NCI-H2029 treated with DMSO at 0.1 percent for 48 hours (cell line): Measurements from ENCODE around the gene CBLC.
"Not testable (repeated sequence)": the region's sequence is repeated elsewhere in the genome, so short reads cannot be mapped to it uniquely, and the experiment has no call there.

Source experiments
- DNase-seq: peaks from one replicate; lab custom pipeline; 2025; lab: John Stamatoyannopoulos, UW

The CBLC gene

DNA sequence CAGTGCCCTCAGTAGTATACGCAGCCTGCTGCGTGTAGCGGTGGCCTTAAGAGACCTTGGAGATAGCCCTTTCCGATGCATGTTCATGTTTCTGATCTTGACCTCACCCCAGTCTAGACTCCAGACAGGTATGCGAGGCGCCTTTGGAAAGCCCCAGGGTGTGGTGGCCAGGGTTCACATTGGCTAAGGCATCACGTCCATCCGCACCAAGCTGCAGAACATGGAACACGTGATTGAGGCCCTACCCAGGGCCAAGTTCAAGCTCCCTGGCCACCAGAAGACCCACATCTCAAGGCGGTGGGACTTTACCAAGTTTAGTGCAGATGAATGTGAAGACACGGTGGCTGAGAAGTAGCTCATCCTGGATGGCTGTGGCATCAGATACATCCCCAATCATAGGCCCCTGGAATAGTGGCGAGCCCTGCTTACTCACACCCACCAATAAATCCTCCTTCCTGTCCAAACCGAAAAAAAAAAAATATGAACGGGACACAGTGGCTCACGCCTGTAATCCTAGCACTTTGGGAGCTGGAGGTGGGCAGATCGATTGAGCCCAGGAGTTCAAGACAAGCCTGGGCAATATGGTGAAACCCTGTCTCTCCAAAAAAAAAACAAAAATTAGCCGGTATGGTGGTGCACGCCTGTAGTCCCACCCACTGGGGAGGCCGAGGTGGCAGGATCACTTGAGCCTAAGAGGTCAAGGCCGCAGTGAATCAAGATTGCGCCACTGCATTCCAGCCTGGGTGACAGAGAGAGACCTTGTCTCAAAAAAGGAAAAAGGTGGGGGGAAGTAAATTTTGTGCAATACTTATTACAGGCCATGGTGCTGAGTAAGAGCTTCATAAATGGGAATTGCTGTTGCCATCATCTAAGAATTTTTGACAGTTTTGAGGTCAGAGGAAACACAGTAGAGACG, 12.4 kb upstream of the CBLC start:
- no peak for DNase-seq

DNA sequence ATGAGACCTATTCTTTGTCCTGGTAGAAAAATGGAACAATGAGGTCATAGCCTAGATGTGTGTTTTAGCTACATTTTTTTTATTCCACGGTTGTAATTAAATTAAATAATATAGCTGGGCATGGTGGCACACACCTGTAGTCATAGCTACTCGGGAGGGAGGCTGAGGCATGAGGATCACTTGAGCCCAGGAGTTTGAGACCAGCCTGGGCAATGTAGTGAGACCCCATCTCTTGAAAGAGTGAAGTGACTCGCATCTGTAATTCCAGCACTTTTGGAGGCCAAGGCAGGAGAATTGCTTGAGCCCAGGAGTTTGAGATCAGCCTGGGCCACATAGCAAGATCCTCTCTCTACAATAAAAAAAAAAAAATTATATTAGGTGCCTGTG, 11.7 kb upstream of the CBLC start:
- no peak for DNase-seq

DNA sequence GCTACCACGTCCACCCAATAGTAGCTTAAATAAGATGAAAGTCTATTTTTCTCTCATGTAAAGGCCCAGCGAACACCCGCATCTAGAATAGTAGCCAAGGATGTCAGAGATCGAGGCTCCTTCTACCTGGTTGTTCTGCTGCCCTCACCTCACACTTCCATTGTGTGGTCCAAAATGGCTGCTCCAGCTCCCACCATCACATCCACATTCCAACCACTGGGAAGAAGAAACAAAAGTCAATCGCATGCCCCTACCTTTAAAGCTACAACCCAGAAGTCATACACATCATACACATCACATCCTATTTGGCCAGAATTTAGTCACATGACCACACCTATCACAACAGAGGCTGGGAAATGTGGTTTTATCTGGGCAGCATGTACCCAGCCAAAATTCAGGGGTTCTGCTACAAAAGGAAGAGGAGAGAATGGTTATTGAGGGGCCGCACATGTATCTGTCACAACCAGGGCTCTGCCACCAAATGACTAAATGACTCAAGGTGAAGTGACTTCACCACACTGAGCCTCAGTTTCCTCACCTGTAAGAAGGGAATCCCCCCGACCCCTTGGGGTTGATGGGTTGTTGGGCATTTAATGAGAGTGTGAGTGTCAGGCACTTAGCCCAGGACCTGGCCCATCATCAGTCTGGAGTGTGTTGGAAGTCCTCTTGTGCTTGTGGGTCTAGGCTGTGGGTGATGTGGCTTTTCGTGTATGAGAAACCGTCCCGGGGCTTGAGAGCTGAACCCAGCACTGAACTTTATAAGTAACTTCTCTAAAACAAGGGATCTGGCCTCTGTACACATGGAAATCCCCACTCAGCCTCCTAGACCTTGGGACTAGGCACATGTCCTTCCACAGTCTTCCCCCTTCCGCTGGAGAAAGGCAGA, 10.2 kb upstream of the CBLC start:
- no peak for DNase-seq

DNA sequence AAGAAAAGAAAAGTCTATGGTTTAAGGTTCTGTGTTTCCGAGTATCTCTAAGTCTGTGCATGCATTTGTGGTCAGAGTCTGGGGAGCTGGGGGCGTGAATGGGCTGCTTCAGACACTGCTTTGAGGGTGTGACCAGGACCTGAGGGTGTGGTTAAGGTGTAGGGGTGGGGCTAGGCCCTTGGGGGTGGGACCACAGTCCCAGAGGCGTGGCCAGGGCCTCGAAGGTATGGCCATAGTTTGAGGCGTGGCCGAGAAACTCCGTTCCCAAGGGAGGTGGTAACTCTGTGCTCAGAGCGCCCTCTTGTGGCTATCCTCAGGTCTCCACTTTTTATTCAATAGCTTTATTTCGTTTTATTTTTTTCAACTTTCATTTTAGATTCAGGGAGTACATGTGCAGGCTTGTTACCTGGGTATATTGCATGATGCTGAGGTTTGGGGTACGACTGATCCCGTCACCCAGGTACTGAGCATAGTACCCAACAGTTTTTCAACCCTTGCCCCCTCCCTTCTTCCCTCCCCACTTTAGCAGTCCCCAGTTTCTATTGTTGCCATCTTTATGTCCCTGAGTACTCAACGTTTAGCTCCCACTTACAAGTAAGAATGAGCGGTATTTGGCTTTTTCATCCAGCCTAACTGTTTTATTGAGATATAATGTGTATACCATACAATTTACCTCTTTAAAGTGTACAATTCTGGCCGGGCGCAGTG, 7.0 kb upstream of the CBLC start:
- DNase-seq: peak; percentile 87

DNA sequence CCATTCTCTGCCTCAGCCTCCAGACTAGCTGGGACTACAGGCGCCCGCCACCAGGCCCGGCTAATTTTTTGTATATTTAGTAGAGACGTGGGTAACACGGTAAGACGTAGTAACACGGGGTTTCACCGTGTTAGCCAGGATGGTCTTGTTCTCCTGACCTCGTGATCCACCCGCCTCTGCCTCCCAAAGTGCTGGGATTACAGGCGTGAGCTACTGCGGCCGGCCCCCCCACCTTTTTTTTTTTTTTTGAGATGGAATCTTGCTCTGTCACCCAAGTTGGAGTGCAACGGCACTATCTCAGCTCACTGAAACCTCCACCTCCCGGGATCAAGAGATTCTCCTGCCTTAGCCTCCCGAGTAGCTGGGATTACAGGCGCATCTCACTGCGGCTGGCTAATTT, 5.5 kb upstream of the CBLC start:
- DNase-seq: not testable (repeated sequence)

DNA sequence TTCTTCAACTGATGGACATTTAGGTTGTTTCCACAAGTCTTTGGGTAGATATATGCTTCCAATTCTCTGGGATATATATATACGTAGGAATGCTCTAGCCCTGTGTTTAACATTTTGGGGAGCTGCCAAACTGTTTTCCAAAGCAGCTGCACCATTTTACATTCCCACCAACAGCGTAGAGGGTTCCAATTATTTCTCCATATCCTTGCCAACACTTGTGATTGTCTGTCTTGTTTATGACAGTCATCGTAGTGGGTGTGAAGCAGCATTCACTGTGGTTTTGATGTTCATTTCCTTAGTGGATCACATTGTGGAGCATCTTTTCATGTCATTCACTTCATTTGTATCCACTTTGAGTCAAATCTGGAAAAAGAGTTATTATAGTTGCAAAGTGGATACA, 4.7 kb upstream of the CBLC start:
- no peak for DNase-seq

DNA sequence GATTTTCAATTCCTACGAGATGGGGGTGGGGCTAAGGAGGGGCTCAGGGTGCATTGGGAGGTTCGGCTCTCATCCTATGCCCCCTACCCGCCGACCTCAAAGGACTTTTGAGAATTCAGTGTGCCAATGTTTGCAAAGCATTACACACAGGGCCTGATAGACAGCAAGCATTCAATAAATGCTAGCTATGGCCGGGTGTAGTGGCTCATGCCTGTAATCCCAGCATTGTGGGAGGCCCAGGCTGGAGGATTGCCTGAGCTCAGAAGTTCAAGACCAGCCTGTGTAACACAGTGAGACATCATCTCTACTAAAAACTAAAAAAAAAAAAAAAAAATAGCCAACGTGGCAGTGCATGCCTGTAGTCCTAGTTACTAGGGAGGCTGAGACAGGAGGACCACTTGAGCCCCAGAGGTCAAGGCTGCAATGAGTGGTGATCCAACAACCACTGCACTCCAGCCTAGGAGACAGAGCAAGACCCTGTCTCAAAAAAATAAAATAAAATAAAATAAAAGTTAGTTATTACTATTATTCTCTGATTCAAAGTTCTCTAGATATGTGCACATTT, 1.9 kb upstream of the CBLC start:
- no peak for DNase-seq

DNA sequence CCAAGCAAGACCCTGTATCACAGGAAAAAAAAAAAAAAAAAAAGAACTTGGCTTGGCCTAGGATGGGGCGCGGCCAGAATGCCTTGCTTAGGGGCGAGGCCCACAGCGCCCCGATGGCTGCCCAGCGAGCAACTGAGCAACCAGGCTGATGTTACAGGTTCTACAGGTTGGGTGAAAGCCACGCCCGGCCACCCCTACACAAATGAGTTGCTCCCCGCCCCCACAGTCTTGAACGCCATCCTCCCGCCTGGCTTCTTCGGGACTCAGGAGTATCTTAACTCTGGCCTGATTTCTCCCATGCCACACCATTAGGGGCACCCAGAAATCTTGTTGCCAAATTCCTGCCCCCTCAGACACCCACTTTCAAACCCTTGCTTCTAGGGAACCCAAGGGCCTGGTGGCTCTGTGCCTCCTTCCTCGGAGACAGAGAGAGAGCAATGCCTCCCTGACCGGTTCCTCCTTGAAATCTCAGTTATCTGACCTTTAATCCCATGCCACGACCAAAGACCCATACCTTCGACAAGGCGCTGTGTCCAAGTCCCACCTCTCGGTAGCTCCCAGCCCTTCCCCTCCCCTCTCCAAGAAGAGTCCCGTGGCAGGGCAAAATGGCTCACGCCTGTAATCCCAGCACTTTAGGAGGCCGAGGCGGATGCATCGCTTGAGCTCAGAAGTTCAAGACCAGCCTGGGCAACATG, 1.1 kb upstream of the CBLC start:
- no peak for DNase-seq

DNA sequence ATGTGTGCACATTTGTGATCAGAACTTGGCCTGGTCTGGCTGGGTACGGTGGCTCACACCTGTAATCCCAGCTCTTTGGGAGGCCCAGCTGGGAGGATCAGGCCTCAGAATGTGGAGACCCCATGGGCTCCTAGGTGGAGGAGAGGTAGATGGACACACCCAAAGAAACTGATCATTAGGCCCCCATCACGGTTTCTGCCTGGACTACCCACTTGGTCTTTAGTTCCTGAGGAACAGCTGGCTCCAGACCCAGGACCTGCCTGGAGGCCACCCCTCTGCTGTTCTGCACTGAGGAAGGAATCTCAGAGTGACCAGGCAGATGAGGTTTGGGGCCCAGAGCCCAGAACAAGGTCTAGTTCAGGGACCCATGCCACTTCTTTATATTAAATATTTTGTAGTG, 1.5 kb downstream of the CBLC start:
- DNase-seq: no peak

DNA sequence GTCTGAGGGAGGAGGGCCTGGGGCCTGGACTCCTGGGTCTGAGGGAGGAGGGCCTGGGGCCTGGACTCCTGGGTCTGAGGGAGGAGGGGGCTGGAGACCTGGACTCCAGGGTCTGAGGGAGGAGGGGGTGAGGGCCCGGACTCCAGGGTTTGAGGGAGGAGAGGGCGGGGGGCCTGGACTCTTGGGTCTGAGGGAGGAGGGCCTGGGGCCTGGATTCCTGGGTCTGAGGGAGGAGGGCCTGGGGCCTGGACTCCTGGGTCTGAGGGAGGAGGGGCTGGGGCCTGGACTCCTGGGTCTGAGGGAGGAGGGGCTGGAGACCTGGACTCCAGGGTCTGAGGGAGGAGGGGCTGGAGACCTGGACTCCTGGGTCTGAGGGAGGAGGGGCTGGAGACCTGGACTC, 4.0 kb downstream of the CBLC start:
- DNase-seq: not testable (repeated sequence)

DNA sequence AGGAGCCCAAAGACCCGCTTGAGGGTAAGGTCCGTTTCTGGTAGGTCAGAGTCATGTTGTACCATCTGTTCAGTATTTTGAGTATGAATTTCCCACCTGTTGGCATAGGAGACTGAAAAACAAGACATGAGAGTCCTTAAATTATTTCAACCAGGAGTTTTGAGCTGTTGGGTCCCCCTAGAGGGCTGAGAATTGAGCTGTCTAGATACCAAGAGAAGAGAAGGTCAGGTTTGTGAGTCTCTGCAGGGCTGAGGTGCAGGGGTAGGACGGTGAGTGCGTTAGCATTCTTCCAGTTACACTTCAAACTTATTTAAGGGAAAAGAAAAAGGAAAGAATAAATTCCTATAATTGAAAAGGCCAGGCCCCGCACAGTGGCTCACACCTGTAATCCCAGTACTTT, 5.0 kb downstream of the CBLC start:
- no peak for DNase-seq

DNA sequence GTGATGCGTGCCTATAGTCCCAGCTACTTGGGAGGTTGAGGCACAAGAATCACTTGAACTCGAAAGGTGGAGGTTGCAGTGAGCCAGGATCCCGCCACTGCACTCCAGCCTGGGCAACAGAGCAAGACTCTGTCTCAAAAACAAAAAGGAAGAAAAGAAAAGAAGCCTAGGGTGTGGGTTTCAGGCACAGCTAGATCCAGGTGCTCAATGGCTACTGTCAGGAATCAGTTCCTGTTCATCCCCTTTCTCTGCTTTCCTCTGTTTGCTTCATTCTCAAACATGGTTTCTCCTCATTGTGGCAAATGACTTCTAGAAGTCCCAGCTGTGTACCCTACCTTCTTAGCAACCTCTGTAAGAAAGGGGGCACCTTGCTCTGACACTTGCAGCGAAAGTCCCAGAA, 5.9 kb downstream of the CBLC start:
- DNase-seq: no peak

DNA sequence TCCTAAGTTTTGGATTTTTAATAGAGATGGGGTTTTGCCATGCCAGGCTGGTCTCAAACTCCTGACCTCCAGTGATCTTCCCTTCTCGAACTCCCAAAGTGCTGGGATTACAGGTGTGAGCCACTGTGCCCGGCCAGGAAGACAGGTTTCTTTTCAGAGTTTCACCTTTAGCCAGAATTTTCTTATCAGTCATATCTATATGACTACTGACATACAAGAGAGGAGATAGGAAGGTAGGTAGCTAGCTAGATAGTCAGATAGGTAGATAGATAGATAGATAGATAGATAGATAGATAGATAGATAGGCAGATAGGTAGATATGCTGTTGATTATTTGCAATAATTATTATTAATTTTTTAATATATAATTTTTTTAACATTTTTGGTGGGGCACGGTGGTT, 7.6 kb downstream of the CBLC start:
- no peak for DNase-seq

DNA sequence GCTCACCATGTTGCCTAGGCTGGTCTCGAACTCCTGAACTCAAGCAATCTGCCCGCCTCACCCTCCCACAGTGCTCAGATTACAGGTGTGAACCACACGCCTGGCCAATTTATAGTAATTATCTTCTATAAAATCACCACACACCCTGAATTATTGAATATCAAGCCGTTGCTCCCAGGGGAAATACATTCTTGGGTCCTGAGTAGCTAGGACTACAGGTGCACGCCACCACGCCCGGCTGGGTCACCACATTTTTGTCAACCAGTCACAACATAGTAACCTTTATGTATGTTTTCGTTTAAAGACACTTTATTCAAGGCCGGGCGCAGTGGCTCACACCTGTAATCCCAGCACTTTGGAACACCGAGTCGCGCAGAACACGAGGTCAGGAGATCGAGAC, 8.3 kb downstream of the CBLC start:
- DNase-seq: no peak

DNA sequence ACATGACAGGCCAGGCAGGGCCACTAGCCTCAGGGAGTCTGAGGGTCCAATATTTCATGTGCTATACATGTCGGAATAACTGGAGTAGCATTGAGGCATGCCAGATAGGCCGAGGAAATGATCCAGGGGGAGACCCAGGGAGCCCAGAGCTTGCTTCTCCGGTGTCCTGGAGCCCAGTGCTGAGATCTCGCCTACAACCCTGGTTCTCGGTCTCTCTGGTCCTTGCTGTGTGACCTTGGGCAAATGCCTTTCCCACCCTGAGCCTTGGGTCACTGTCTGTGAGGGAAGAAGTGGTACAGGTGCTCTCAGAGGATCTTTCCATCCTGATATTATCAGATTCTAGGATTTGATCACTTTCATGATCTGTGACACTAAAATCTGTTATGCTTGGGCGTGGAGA, 11.3 kb downstream of the CBLC start:
- no peak for DNase-seq

DNA sequence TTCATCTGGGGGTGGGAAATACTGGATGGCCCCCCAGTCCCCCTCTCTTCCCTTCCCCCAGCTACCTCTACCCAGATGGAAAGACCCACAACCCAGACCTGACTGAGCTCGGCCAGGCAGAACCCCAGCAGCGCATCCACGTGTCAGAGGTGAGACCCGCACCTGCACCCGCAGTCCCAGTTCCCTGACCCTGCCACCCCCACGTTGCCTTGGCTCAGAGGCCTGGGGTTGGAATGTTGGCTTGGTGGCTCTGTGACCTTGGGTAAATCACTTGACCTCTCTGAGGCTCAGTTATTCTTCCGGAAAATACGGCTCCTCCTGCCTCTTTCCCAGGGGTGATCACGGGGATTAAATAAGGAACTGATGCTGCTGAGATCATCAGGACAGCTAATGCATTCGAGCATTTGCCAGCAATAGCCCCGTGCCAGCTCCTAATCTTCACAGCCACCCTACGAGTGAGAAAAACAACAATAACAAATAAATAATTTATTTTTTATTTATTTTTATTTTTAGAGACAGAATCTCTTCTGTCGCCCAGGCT, 12.3 kb downstream of the CBLC start:
- DNase-seq: no peak

DNA sequence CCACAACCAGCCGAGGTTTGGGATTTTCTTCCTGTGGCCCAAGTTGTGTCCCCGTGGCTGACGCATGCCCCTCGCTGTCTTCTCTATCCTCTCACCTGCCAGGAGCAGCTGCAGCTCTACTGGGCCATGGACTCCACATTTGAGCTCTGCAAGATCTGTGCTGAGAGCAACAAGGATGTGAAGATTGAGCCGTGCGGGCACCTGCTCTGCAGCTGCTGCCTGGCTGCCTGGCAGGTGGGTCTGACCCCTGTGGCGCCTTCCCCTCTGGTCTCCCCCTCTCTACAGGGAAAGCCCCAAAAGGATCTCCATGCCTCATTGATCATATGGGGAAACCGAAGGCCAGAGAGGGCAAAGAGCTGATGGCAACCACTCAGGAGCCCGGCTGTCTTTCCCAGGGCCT, 14.6 kb downstream of the CBLC start:
- no peak for DNase-seq

DNA sequence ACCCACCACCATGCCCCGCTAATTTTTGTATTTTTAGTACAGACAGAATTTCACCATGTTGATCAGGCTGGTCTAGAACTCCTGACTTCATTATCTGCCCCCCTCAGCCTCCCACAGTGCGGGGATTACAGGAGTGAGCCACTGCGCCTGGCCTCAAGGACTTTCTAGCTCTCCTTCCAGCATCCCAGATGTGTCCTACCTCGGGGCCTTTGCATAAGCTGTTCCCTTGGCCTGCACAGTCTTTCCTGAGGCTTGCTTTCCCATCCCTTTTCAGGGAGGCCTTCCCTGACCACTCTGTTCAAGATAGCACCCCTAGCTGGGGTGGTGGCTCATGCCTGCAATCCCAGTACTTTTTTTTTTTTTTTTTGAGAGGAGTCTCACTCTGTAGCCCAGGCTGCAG, 16.9 kb downstream of the CBLC start:
- DNase-seq: no peak

DNA sequence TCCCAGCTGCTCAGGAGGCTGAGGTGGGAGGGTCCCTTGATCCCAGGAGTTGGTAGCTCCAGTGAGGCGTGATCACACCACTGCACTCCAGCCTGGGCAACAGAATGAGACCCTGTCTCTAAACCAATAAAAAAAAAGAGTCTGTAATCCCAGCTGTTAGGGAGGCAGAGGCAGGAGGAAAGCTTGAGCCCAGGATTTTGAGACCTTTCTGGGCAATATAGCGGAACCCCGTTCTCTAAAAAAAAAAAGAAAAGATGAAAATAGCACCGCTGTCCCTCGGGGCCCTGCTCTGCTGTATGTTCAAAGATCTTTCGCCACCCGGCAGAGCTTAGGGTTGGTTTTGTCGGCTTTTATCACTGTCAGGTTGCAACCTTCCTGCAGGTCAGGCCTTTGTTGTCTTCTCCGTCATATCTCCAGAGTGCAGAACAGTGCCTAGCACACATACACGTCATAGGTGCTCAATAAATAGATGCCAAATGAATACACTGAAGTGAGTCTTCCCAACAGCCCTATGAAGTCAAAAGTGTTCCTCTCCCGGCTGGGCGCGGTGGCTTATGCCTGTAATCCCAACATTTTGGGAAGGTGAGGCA, 17.8 kb downstream of the CBLC start:
- DNase-seq: no peak

DNA sequence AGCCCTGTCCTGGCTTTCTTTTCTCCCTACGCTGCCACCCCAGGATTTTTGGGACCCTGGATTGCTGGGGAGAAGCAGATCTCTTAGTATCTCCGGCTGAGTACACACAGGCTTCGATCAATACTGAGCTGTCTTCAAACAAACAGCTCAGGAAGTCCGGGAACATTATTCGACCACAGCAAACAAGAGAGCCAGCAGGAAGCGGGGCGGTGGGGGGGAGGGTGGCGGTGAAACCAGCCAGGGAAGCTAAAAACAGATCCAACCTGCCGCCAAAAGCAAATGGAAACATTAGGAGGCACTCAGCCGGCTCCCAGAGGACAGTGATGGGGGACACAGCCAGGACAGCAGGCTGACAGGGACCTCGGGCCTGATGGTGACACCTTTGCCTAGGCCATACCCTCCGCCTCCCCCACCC, 19.0 kb downstream of the CBLC start:
- DNase-seq: peak; percentile 82
